Astrocyte (in vitro differentiated cells and primary cell): Measurements from ENCODE around the gene HMCN2. TPM values are rescaled to one million over a fixed set of nuclear protein-coding genes. Genes with fewer than 3 reads are reported as not detected.

ENCODE experiments used
- DNase-seq: peaks from one replicate; pipeline ENCODE4 v3.0.0-alpha.2; 2010; ENCODE audit warnings: low read depth
- FAIRE-seq: peaks from 2 replicates; lab custom pipeline; 2011; peaks lifted over from hg19 to GRCh38; lab: Jason Lieb, UNC
- H2AFZ ChIP-seq: 2 replicates; pipeline ENCODE4 v1.6.0; 2012; ENCODE audit warnings: low read depth, low read length, inconsistent platforms
- H3K27ac ChIP-seq: 2 replicates; pipeline ENCODE4 v1.5.1; 2011; ENCODE audit warnings: low read depth, low read length, inconsistent platforms
- H3K27me3 ChIP-seq: 2 replicates; pipeline ENCODE4 v1.6.0; 2011; ENCODE audit warnings: low read length, inconsistent platforms; ENCODE audit not compliant: insufficient read depth
- H3K36me3 ChIP-seq: 2 replicates; pipeline ENCODE4 v1.5.1; 2011; ENCODE audit warnings: low read length, inconsistent platforms; ENCODE audit not compliant: insufficient read depth
- H3K4me1 ChIP-seq: 2 replicates; pipeline ENCODE4 v1.5.1; 2011; ENCODE audit warnings: low read length, inconsistent platforms; ENCODE audit not compliant: insufficient read depth
- H3K4me2 ChIP-seq: 2 replicates; pipeline ENCODE4 v1.6.0; 2012; ENCODE audit warnings: low read length, inconsistent platforms
- H3K4me3 ChIP-seq: 2 replicates; pipeline ENCODE4 v1.5.1; 2011; ENCODE audit warnings: low read depth, mild to moderate bottlenecking, low read length, inconsistent platforms; ENCODE audit not compliant: insufficient read depth
- H3K79me2 ChIP-seq: 2 replicates; pipeline ENCODE4 v1.6.0; 2012; ENCODE audit warnings: mild to moderate bottlenecking, low read length, inconsistent platforms; ENCODE audit not compliant: insufficient read depth
- H3K9ac ChIP-seq: 2 replicates; pipeline ENCODE4 v1.6.0; 2012; ENCODE audit warnings: mild to moderate bottlenecking, low read length, inconsistent platforms
- H3K9me3 ChIP-seq: 2 replicates; pipeline ENCODE4 v1.5.1; 2012; ENCODE audit warnings: low read depth, mild to moderate bottlenecking, low read length, inconsistent platforms; ENCODE audit not compliant: insufficient read depth
- H4K20me1 ChIP-seq: 2 replicates; pipeline ENCODE4 v1.6.0; 2012; ENCODE audit warnings: low read length, inconsistent platforms; ENCODE audit not compliant: insufficient read depth
- H3K27ac Mint-ChIP-seq: one replicate; pipeline ENCODE4 v1.8.0; 2021; ENCODE audit warnings: mild to moderate bottlenecking, mixed read lengths; ENCODE audit not compliant: unreplicated experiment
- H3K27me3 Mint-ChIP-seq: one replicate; pipeline ENCODE4 v1.8.0; 2021; ENCODE audit warnings: low read depth, mixed read lengths; ENCODE audit not compliant: unreplicated experiment
- H3K36me3 Mint-ChIP-seq: one replicate; pipeline ENCODE4 v1.8.0; 2021; ENCODE audit warnings: low read depth, mixed read lengths; ENCODE audit not compliant: unreplicated experiment
- H3K4me1 Mint-ChIP-seq: one replicate; pipeline ENCODE4 v1.8.0; 2021; ENCODE audit warnings: low read depth, mixed read lengths; ENCODE audit not compliant: unreplicated experiment
- H3K4me3 Mint-ChIP-seq: one replicate; pipeline ENCODE4 v1.8.0; 2021; ENCODE audit warnings: mild to moderate bottlenecking, moderate library complexity, mixed read lengths; ENCODE audit not compliant: unreplicated experiment
- H3K9me3 Mint-ChIP-seq: one replicate; pipeline ENCODE4 v1.8.0; 2021; ENCODE audit warnings: mild to moderate bottlenecking, mixed read lengths; ENCODE audit not compliant: unreplicated experiment
- CTCF ChIP-seq: IDR thresholded peaks from 2 replicates; pipeline ENCODE4 v1.5.1; 2011; ENCODE audit warnings: low read depth, mild to moderate bottlenecking, inconsistent platforms, low read length, moderate library complexity; ENCODE audit not compliant: insufficient read depth
- EZH2 ChIP-seq: IDR thresholded peaks from 2 replicates; pipeline ENCODE4 v1.6.1; 2012; ENCODE audit warnings: mild to moderate bottlenecking, low read length, inconsistent platforms; ENCODE audit not compliant: insufficient read depth
- total RNA-seq: library from RNA; stranded (reverse); gene quantifications from 2 replicates; pipeline ENCODE4 v1.2.1, GENCODE V29; 2021

The HMCN2 gene
- total RNA-seq, 1 donor from 2014 or later = 1.6 TPM

GRCh38 chr9:130345009-130345896 lies 79.7 kb downstream of the HMCN2 start:
- DNase-seq (peak; percentile 21), FAIRE-seq (no peak)
- Mint-ChIP-seq H3K27me3 (peaks cover 24% of the 10 kb centered on the region), H3K4me1 (no peaks in the 10 kb centered on the region), H3K9me3 (no peaks in the 10 kb centered on the region), H3K4me3 (no peak overlapping the region), H3K27ac (no peak overlapping the region), H3K36me3 (no peaks in the 10 kb centered on the region)
- peaks cover 10% of the 10 kb centered on the region for H4K20me1 ChIP-seq
- TF ChIP-seq EZH2 (no peak), CTCF (no peak)
- H3K9ac ChIP-seq = no peak overlapping the region
- no peak overlapping the region for H2AFZ ChIP-seq
- no peaks in the 10 kb centered on the region for H3K36me3 ChIP-seq
- H3K79me2 ChIP-seq = no peaks in the 10 kb centered on the region
- peaks cover 3% of the 10 kb centered on the region for H3K9me3 ChIP-seq
- H3K27ac ChIP-seq = no peak overlapping the region
- H3K27me3 ChIP-seq = peaks cover 3% of the 10 kb centered on the region
- no peak overlapping the region for H3K4me3 ChIP-seq
- H3K4me2 ChIP-seq = no peak overlapping the region
- H3K4me1 ChIP-seq = no peaks in the 10 kb centered on the region

GRCh38 chr9:130345897-130346385 lies 80.4 kb downstream of the HMCN2 start:
- Mint-ChIP-seq H3K36me3 (no peaks in the 10 kb centered on the region), H3K4me3 (no peak overlapping the region), H3K4me1 (no peaks in the 10 kb centered on the region), H3K27me3 (peaks cover 24% of the 10 kb centered on the region), H3K9me3 (no peaks in the 10 kb centered on the region), H3K27ac (no peak overlapping the region)
- no peak for TF ChIP-seq CTCF
- TF ChIP-seq EZH2 = no peak
- Histone ChIP-seq H2AFZ (no peak overlapping the region), H3K36me3 (no peaks in the 10 kb centered on the region), H3K9ac (no peak overlapping the region), H3K4me1 (no peaks in the 10 kb centered on the region), H3K79me2 (no peaks in the 10 kb centered on the region), H3K4me3 (no peak overlapping the region), H3K27ac (no peak overlapping the region), H4K20me1 (peaks cover 10% of the 10 kb centered on the region), H3K27me3 (peaks cover 3% of the 10 kb centered on the region), H3K9me3 (peaks cover 3% of the 10 kb centered on the region), H3K4me2 (no peak overlapping the region)
- FAIRE-seq = no peak
- no peak for DNase-seq

- H3K27ac Mint-ChIP-seq = no peak overlapping the region
- no peak for FAIRE-seq
These were observed 80.9 kb downstream of the HMCN2 start for GRCh38 chr9:130346431-130346830.

More at GRCh38 chr9:130346431-130346830, 80.9 kb downstream of the HMCN2 start:
- H3K4me1 ChIP-seq = no peaks in the 10 kb centered on the region
- H3K36me3 Mint-ChIP-seq = no peaks in the 10 kb centered on the region
- no peaks in the 10 kb centered on the region for H3K79me2 ChIP-seq
- no peak for DNase-seq
- H3K9ac ChIP-seq = no peak overlapping the region
- no peak overlapping the region for H3K4me3 ChIP-seq
- H3K4me3 Mint-ChIP-seq = no peak overlapping the region
- H3K4me2 ChIP-seq = no peak overlapping the region
- H3K9me3 Mint-ChIP-seq = no peaks in the 10 kb centered on the region
- peaks cover 24% of the 10 kb centered on the region for H3K27me3 Mint-ChIP-seq
- H3K9me3 ChIP-seq = peaks cover 3% of the 10 kb centered on the region
- H3K27ac ChIP-seq = no peak overlapping the region
- TF ChIP-seq EZH2 (no peak), CTCF (no peak)
- no peaks in the 10 kb centered on the region for H3K4me1 Mint-ChIP-seq
- H3K27me3 ChIP-seq = peaks cover 3% of the 10 kb centered on the region
- H3K36me3 ChIP-seq = no peaks in the 10 kb centered on the region
- H2AFZ ChIP-seq = no peak overlapping the region
- peaks cover 10% of the 10 kb centered on the region for H4K20me1 ChIP-seq
